ENCODE results near the gene KRT36.

The KRT36 gene

GRCh38 chr17:41439375-41439774 is 50.3 kb downstream of the KRT36 start:
- DNase-seq (ENCODE audit: low read depth in 2 of 2): no peak

GRCh38 chr17:41437769-41438168 is 51.9 kb downstream of the KRT36 start:
- no peak for DNase-seq (ENCODE audit: low read depth in 2 of 2)

- no peak for DNase-seq (ENCODE audit: low read depth in 2 of 2)
Measured at GRCh38 chr17:41437254-41437653, 52.5 kb downstream of the KRT36 start.
